ENCODE data around the gene RNF187.

Gene RNF187

DNA sequence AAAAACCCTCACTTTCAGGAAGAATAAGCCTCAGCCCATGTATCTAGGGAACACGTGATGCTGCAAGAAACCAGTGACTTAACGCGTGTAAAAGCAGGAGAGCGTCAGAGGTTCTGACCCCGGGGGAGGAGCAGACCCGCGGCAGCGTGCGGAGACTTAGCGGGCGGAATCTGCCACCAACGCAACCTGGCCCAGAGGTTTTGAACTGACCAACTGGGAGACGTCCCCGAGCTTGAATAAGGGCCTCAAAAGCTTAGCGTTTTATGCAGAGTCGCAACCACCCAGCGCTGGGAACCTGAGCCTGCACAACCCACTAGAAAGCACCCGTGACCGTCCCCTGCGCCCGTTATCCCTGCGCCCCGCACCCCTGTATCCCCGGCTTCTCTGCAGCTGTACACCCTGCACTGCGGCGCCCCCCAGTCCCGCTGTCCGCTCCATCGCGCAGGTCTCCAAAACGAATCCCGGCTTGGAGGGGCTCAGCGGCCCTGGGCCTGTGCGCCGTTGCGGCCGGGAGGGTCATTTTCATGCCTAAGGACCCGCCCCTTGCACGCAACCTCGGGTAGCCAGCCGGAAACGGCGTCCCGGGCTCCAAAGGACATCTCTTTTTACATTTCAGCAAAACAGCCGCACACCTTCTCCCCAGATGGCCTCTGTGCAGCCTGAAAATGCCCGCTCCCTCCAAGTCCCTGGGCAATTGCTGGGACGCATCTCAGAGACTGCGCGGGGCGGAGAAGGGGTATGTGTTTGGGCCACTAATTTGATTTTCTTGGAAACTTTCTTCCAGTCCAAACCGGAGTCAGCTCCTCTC lies 41.1 kb upstream of the RNF187 start:
- peak overlapping the region; percentile 62 for H3K4me3 ChIP-seq (ENCODE audit: low read length)
- TF ChIP-seq, protein P1, sequence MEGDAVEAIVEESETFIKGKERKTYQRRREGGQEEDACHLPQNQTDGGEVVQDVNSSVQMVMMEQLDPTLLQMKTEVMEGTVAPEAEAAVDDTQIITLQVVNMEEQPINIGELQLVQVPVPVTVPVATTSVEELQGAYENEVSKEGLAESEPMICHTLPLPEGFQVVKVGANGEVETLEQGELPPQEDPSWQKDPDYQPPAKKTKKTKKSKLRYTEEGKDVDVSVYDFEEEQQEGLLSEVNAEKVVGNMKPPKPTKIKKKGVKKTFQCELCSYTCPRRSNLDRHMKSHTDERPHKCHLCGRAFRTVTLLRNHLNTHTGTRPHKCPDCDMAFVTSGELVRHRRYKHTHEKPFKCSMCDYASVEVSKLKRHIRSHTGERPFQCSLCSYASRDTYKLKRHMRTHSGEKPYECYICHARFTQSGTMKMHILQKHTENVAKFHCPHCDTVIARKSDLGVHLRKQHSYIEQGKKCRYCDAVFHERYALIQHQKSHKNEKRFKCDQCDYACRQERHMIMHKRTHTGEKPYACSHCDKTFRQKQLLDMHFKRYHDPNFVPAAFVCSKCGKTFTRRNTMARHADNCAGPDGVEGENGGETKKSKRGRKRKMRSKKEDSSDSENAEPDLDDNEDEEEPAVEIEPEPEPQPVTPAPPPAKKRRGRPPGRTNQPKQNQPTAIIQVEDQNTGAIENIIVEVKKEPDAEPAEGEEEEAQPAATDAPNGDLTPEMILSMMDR (conservative IDR thresholded peaks at IDR 0.05; ENCODE audit: low read depth, low read length), result no peak
- DNase-seq (ENCODE audit: low read depth), result peak; percentile 34

GRCh38 chr1:228446852-228447251 lies 40.3 kb upstream of the RNF187 start:
- H3K4me3 ChIP-seq (ENCODE audit: low read length), result no peak overlapping the region
- DNase-seq (ENCODE audit: low read depth), result no peak
- TF ChIP-seq, protein P1 (conservative IDR thresholded peaks at IDR 0.05; ENCODE audit: low read depth, low read length), result no peak

DNA sequence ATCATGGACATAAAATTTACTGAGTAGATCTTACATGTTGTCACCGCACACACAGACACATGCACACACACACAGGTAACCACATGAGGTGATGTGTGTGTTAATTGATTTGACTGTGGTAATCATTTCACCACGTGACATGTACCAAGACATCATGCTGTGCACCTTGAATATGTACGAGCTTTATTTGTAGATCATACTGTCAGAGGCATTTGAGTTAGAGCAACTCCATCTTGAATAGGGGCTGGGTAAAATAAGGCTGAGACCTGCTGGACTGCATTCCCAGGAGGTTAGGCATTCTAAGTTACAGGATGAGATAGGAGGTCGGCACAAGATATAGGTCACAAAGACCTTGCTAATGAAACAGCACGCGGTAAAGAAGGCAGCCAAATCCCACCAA lies 38.8 kb upstream of the RNF187 start:
- TF ChIP-seq, protein P1 (conservative IDR thresholded peaks at IDR 0.05; ENCODE audit: low read depth, low read length), result no peak
- DNase-seq (ENCODE audit: low read depth), result no peak
- no peak overlapping the region for H3K4me3 ChIP-seq (ENCODE audit: low read length)

GRCh38 chr1:228450200-228450599 lies 37.0 kb upstream of the RNF187 start:
- DNase-seq (ENCODE audit: low read depth), result no peak
- TF ChIP-seq, protein P1 (conservative IDR thresholded peaks at IDR 0.05; ENCODE audit: low read depth, low read length), result no peak
- no peak overlapping the region for H3K4me3 ChIP-seq (ENCODE audit: low read length)

GRCh38 chr1:228452194-228453021 lies 34.8 kb upstream of the RNF187 start:
- DNase-seq (ENCODE audit: low read depth), result no peak
- TF ChIP-seq, protein P1 (conservative IDR thresholded peaks at IDR 0.05; ENCODE audit: low read depth, low read length), result no peak
- no peak overlapping the region for H3K4me3 ChIP-seq (ENCODE audit: low read length)

GRCh38 chr1:228453022-228453560 lies 34.1 kb upstream of the RNF187 start:
- H3K4me3 ChIP-seq (ENCODE audit: low read length), result no peak overlapping the region
- TF ChIP-seq, protein P1 (conservative IDR thresholded peaks at IDR 0.05; ENCODE audit: low read depth, low read length), result no peak

More at GRCh38 chr1:228453022-228453560, 34.1 kb upstream of the RNF187 start:
- DNase-seq (ENCODE audit: low read depth), result no peak
